A673 (cell line): ENCODE data around the gene ITSN1. TPM values are rescaled to one million over a fixed set of nuclear protein-coding genes. Genes with fewer than 3 reads are reported as not detected.
"Not testable (repeated sequence)": the region's sequence is repeated elsewhere in the genome, so short reads cannot be mapped to it uniquely, and the experiment has no call there.

Experiments used
- BruUV-seq: library from RNA; stranded (reverse); fragments of 400-500 nt; replicated peaks from 2 replicates; lab custom pipeline; 2021; lab: Mats Ljungman, UMichigan
- CTCF ChIA-PET: fragments of 300-600 bp; sonication (Branson Sonifier 250); formaldehyde crosslinking; loops from one replicate; lab custom pipeline; 2022; ENCODE audit warnings: antibody characterized with exemption; lab: Charles Lee
- POLR2A ChIA-PET: fragments of 300-600 bp; sonication (Branson Sonifier 250); formaldehyde crosslinking; loops from one replicate; lab custom pipeline; 2022; ENCODE audit warnings: antibody characterized with exemption; ENCODE audit not compliant: low non-redundant PET; lab: Charles Lee
- DNase-seq: peaks from one replicate; pipeline ENCODE4 v3.0.0-alpha.2; 2015; ENCODE audit warnings: low spot score
- H3K27ac ChIP-seq: fragments of 200-600 bp; sonication (generic); 2 replicates; pipeline ENCODE4 v1.5.1; 2016; ENCODE audit warnings: mixed run types, low read depth, mild to moderate bottlenecking, mixed read lengths, antibody characterized with exemption, low read length; ENCODE audit not compliant: poor library complexity, severe bottlenecking
- H3K27me3 ChIP-seq: fragments of 200-600 bp; sonication (generic); replicated peaks from 2 replicates; pipeline ENCODE4 v1.6.1; 2017; ENCODE audit warnings: mixed run types, low read depth, mild to moderate bottlenecking, mixed read lengths, antibody characterized with exemption, low read length; ENCODE audit not compliant: insufficient read depth, poor library complexity
- H3K36me3 ChIP-seq: fragments of 200-600 bp; sonication (generic); 2 replicates; pipeline ENCODE4 v1.6.1; 2016; ENCODE audit warnings: mixed run types, mild to moderate bottlenecking, mixed read lengths, antibody characterized with exemption, low read length; ENCODE audit not compliant: insufficient read depth, poor library complexity, severe bottlenecking
- H3K4me1 ChIP-seq: fragments of 200-600 bp; sonication (generic); 2 replicates; pipeline ENCODE4 v1.6.1; 2017; ENCODE audit warnings: mixed run types, mild to moderate bottlenecking, mixed read lengths, antibody characterized with exemption, low read length; ENCODE audit not compliant: insufficient read depth, poor library complexity, severe bottlenecking
- H3K4me3 ChIP-seq: fragments of 200-600 bp; sonication (generic); 2 replicates; pipeline ENCODE4 v1.5.1; 2016; ENCODE audit warnings: low read depth, mixed run types, mild to moderate bottlenecking, mixed read lengths, low read length; ENCODE audit not compliant: poor library complexity, severe bottlenecking
- H3K9me3 ChIP-seq: fragments of 200-600 bp; sonication (generic); 2 replicates; pipeline ENCODE4 v1.6.1; 2016; ENCODE audit warnings: mixed run types, low read depth, mild to moderate bottlenecking, mixed read lengths, antibody characterized with exemption, low read length; ENCODE audit not compliant: poor library complexity, severe bottlenecking
- EZH2 ChIP-seq: fragments of 200-600 bp; sonication (generic); IDR thresholded peaks from 2 replicates; pipeline ENCODE4 v1.6.1; 2017; ENCODE audit warnings: borderline replicate concordance, low read depth, mild to moderate bottlenecking, mixed read lengths, antibody characterized with exemption, low read length; ENCODE audit not compliant: poor library complexity, severe bottlenecking
- intact Hi-C: fragments of 100-400 bp; cut with micrococcal nuclease; formaldehyde crosslinking; loops from one replicate; pipeline ENCODE4 v1.10.0; 2022; ENCODE audit not compliant: unreplicated experiment
- total RNA-seq: library from RNA; stranded (reverse); gene quantifications from 2 replicates; pipeline ENCODE4 v1.2.3, GENCODE V29; 2021
- TF ChIP-seq, protein P1 (sequence below): fragments of 300-800, 200-600 bp; sonication (generic); conservative IDR thresholded peaks from 2 replicates; pipeline ENCODE4 v1.5.1; 2017; ENCODE audit warnings: low read depth, mild to moderate bottlenecking, antibody characterized with exemption, low read length, moderate library complexity, mixed read lengths

ITSN1 gene
- total RNA-seq, 1 experiment from 2014 or later = 54.2 TPM

- CTCF ChIA-PET = no interaction called here
- H3K9me3 ChIP-seq = no peaks in the 10 kb centered on the region
- TF ChIP-seq, protein P1, sequence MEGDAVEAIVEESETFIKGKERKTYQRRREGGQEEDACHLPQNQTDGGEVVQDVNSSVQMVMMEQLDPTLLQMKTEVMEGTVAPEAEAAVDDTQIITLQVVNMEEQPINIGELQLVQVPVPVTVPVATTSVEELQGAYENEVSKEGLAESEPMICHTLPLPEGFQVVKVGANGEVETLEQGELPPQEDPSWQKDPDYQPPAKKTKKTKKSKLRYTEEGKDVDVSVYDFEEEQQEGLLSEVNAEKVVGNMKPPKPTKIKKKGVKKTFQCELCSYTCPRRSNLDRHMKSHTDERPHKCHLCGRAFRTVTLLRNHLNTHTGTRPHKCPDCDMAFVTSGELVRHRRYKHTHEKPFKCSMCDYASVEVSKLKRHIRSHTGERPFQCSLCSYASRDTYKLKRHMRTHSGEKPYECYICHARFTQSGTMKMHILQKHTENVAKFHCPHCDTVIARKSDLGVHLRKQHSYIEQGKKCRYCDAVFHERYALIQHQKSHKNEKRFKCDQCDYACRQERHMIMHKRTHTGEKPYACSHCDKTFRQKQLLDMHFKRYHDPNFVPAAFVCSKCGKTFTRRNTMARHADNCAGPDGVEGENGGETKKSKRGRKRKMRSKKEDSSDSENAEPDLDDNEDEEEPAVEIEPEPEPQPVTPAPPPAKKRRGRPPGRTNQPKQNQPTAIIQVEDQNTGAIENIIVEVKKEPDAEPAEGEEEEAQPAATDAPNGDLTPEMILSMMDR = no peak
- TF ChIP-seq EZH2 = no peak
- no TSS peak for BruUV-seq
- intact Hi-C loops = no loop called here
- no peaks in the 10 kb centered on the region for H3K27me3 ChIP-seq
- H3K4me1 ChIP-seq = no peaks in the 10 kb centered on the region
- H3K4me3 ChIP-seq = no peak overlapping the region
- peaks cover 10% of the 10 kb centered on the region for H3K36me3 ChIP-seq
- no peak overlapping the region for H3K27ac ChIP-seq
- POLR2A ChIA-PET = no interaction called here
- no peak for DNase-seq
Observed at GRCh38 chr21:33721081-33721480, 78.8 kb downstream of the ITSN1 start.

DNA sequence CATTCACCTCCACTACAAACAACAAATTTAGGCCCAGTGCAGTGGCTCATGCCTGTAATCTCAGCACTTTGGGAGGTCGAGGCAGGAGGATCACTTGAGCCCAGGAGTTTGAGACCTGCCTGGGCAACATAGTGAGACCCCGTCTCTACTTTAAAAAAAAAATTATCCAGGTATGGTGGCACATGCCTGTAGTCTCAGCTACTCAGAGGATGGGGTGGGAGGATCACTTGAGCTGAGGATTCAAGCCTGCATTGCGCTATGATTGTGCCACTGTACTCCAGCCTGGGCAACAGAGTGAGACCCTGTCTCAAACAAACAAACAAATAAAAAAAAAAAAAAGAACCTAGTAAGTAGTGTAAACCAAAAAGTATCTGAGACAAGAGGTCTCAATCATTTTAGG is 86.8 kb downstream of the ITSN1 start:
- BruUV-seq, POLR2A ChIA-PET, H3K27ac ChIP-seq, H3K4me3 ChIP-seq, H3K36me3 ChIP-seq, H3K4me1 ChIP-seq, DNase-seq, CTCF ChIA-PET, H3K27me3 ChIP-seq, intact Hi-C loops, H3K9me3 ChIP-seq: not testable (repeated sequence)

DNA sequence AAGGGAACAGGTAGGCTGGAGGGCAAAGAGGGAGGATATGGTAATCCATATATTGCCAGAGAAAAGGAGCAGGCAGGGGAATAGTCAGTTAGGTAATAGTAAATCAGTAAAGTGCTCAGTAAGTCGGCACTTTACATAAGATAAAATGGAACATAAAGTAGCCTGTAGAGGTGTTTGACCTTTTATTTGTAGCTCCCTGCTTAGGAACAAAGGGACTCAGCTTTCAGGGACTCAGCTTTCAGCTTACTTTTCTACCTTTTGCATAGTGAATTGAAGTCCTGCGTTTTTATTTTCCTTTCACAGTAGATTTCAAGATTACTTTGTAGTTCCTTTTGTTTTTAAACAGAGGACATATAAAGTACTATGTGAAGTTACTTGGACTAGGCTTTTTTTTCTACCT is 87.3 kb downstream of the ITSN1 start:
- intact Hi-C loops = no loop called here
- no peak overlapping the region for H3K4me3 ChIP-seq
- no TSS peak for BruUV-seq
- no peaks in the 10 kb centered on the region for H3K4me1 ChIP-seq
- peaks cover 3% of the 10 kb centered on the region for H3K36me3 ChIP-seq
- no peak for DNase-seq
- H3K27me3 ChIP-seq = no peaks in the 10 kb centered on the region
- ChIA-PET CTCF (no interaction called here), POLR2A (no interaction called here)
- no peaks in the 10 kb centered on the region for H3K9me3 ChIP-seq
- no peak for TF ChIP-seq EZH2
- TF ChIP-seq, protein P1 = no peak
- H3K27ac ChIP-seq = no peak overlapping the region

DNA sequence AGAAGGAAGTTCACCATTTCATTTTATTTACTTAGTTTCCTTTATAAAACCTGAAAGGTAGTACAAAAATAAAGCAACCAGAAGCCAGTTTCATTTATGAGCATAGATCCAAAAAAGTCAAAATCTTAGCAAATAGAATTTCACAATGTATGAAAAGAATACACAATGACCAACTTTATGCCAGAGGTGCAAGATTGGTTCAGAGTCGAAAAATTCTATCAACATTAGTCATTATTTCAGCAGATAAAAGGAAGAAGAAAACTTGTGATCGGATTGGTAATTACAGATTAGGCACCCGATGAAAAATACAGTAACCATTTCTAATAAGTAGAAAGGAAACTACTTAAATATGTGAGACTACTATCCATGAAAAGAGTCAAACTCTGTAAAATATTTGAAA is 89.1 kb downstream of the ITSN1 start:
- CTCF ChIA-PET = no interaction called here
- no peak overlapping the region for H3K4me3 ChIP-seq
- POLR2A ChIA-PET = no interaction called here
- H3K27me3 ChIP-seq = no peaks in the 10 kb centered on the region
- DNase-seq = no peak
- TF ChIP-seq EZH2 = no peak
- TF ChIP-seq, protein P1 = no peak
- no peaks in the 10 kb centered on the region for H3K36me3 ChIP-seq
- H3K4me1 ChIP-seq = no peaks in the 10 kb centered on the region
- no peaks in the 10 kb centered on the region for H3K9me3 ChIP-seq
- BruUV-seq = no TSS peak
- no peak overlapping the region for H3K27ac ChIP-seq
- intact Hi-C loops = no loop called here
